Camera-type eye (tissue), 1 donor: Measurements from ENCODE around the gene ANKRD13C. TPM values are rescaled to one million over a fixed set of nuclear protein-coding genes. Genes with fewer than 3 reads are reported as not detected.

ENCODE experiments used
- total RNA-seq: library from RNA; depleted of rRNA; stranded (reverse); fragments of >200 nt; gene quantifications from one replicate; pipeline ENCODE4 v1.2.3, GENCODE V29; 2014

The ANKRD13C gene
- total RNA-seq, result 61.1 TPM

GRCh38 chr1:70354332-70355110 lies at the start of gene ANKRD13C:
Gene ANKRD13C (minus strand): TSS chr1:70354722. CDS start chr1:70354408, 314 bp downstream.

GRCh38 chr1:70221238-70222121 lies 133.0 kb downstream of the ANKRD13C start, which contains the start of gene SRSF11:
Gene SRSF11 (plus strand): TSS chr1:70221380. CDS start chr1:70221637, 257 bp downstream.

Other genes with a start within 250 kb of the ANKRD13C start
- gene LRRC40, start 149.1 kb downstream of the ANKRD13C start, total RNA-seq, result 39.9 TPM
- 259 TPM for gene SRSF11, start 133.3 kb downstream of the ANKRD13C start, total RNA-seq
- gene CTH, start 56.5 kb upstream of the ANKRD13C start, total RNA-seq, result 7.2 TPM